H9 (cell line): ENCODE results near the gene MAST4. TPM values are rescaled to one million over a fixed set of nuclear protein-coding genes. Genes with fewer than 3 reads are reported as not detected.

Source experiments
- DNase-seq: peaks from one replicate; pipeline ENCODE4 v3.0.0-alpha.2; 2017
- H2AFZ ChIP-seq: one replicate; pipeline ENCODE4 v1.6.1; 2013; ENCODE audit warnings: mild to moderate bottlenecking, low read length, control low read depth, moderate library complexity
- H2AK5ac ChIP-seq: 2 replicates; pipeline ENCODE4 v1.6.1; 2013; ENCODE audit warnings: low read length, control low read depth, mixed read lengths; ENCODE audit not compliant: insufficient read length
- H2BK120ac ChIP-seq: one replicate; pipeline ENCODE4 v1.6.1; 2013; ENCODE audit warnings: low read depth, mild to moderate bottlenecking, low read length, control low read depth, inconsistent platforms; ENCODE audit not compliant: poor library complexity, severe bottlenecking
- H2BK12ac ChIP-seq: 2 replicates; pipeline ENCODE4 v1.6.1; 2013; ENCODE audit warnings: low read length, control low read depth, mixed read lengths, low read depth; ENCODE audit not compliant: insufficient read length
- H2BK15ac ChIP-seq: 2 replicates; pipeline ENCODE4 v1.6.1; 2013; ENCODE audit warnings: low read depth, low read length, control low read depth
- H2BK20ac ChIP-seq: one replicate; pipeline ENCODE4 v1.6.1; 2013; ENCODE audit warnings: low read depth, mild to moderate bottlenecking, low read length, control low read depth, inconsistent platforms; ENCODE audit not compliant: poor library complexity, severe bottlenecking
- H2BK5ac ChIP-seq: 2 replicates; pipeline ENCODE4 v1.6.1; 2013; ENCODE audit warnings: low read length, control low read depth, mixed read lengths; ENCODE audit not compliant: insufficient read length
- H3K14ac ChIP-seq: 2 replicates; pipeline ENCODE4 v1.6.1; 2013; ENCODE audit warnings: low read length, control low read depth; ENCODE audit not compliant: insufficient read depth
- H3K18ac ChIP-seq: 2 replicates; pipeline ENCODE4 v1.6.1; 2013; ENCODE audit warnings: low read depth, mild to moderate bottlenecking, mixed read lengths, low read length, control low read depth; ENCODE audit not compliant: insufficient read length
- H3K23ac ChIP-seq: 2 replicates; pipeline ENCODE4 v1.6.1; 2013; ENCODE audit warnings: low read length, control low read depth, mixed read lengths, low read depth; ENCODE audit not compliant: insufficient read length
- H3K23me2 ChIP-seq: 2 replicates; pipeline ENCODE4 v1.6.1; 2013; ENCODE audit warnings: low read depth, mild to moderate bottlenecking, mixed read lengths, low read length, control low read depth; ENCODE audit not compliant: insufficient read length, poor library complexity, severe bottlenecking
- H3K27ac ChIP-seq: 2 replicates; pipeline ENCODE4 v1.5.1; 2013; ENCODE audit warnings: low read length, control low read depth, mixed read lengths, low read depth; ENCODE audit not compliant: insufficient read length
- H3K27me3 ChIP-seq: 2 replicates; pipeline ENCODE4 v1.6.1; 2013; ENCODE audit warnings: low read length, control low read depth, inconsistent platforms; ENCODE audit not compliant: insufficient read depth
- H3K4ac ChIP-seq: 2 replicates; pipeline ENCODE4 v1.6.1; 2013; ENCODE audit warnings: low read depth, mild to moderate bottlenecking, control low read depth, inconsistent platforms, low read length, moderate library complexity
- H3K4me1 ChIP-seq: 2 replicates; pipeline ENCODE4 v1.6.1; 2013; ENCODE audit warnings: low read length, control low read depth, inconsistent platforms; ENCODE audit not compliant: insufficient read depth
- H3K4me2 ChIP-seq: 2 replicates; pipeline ENCODE4 v1.6.1; 2013; ENCODE audit warnings: low read length, control low read depth, mixed read lengths; ENCODE audit not compliant: insufficient read length, insufficient read depth
- H3K56ac ChIP-seq: 2 replicates; pipeline ENCODE4 v1.6.1; 2013; ENCODE audit warnings: low read depth, mild to moderate bottlenecking, mixed read lengths, low read length, control low read depth; ENCODE audit not compliant: insufficient read length
- H3K79me1 ChIP-seq: 2 replicates; pipeline ENCODE4 v1.6.1; 2013; ENCODE audit warnings: low read depth, mild to moderate bottlenecking, moderate library complexity, low read length, control low read depth, inconsistent platforms; ENCODE audit not compliant: insufficient read depth, poor library complexity, severe bottlenecking
- H3K79me2 ChIP-seq: 2 replicates; pipeline ENCODE4 v1.6.1; 2013; ENCODE audit warnings: low read length, control low read depth, inconsistent platforms; ENCODE audit not compliant: insufficient read depth
- H3K9ac ChIP-seq: 2 replicates; pipeline ENCODE4 v1.6.1; 2013; ENCODE audit warnings: low read length, control low read depth, mixed read lengths; ENCODE audit not compliant: insufficient read length; ENCODE audit errors: extremely low read depth
- H3K9me3 ChIP-seq: one replicate; pipeline ENCODE4 v1.6.1; 2013; ENCODE audit warnings: low read depth, low read length, inconsistent platforms; ENCODE audit not compliant: control insufficient read depth
- H3T11ph ChIP-seq: one replicate; pipeline ENCODE4 v1.6.1; 2013; ENCODE audit warnings: mild to moderate bottlenecking, low read length, control low read depth, inconsistent platforms
- H4K20me1 ChIP-seq: one replicate; pipeline ENCODE4 v1.6.1; 2013; ENCODE audit not compliant: control insufficient read depth, insufficient read length, insufficient read depth
- H4K5ac ChIP-seq: 2 replicates; pipeline ENCODE4 v1.6.1; 2013; ENCODE audit warnings: low read depth, mild to moderate bottlenecking, mixed read lengths, low read length, control low read depth; ENCODE audit not compliant: insufficient read length
- H4K8ac ChIP-seq: replicated peaks from 2 replicates; pipeline ENCODE4 v1.6.1; 2013; ENCODE audit warnings: low read length, control low read depth, mixed read lengths, low read depth; ENCODE audit not compliant: insufficient read length
- H4K91ac ChIP-seq: 2 replicates; pipeline ENCODE4 v1.6.1; 2013; ENCODE audit warnings: low read depth, mild to moderate bottlenecking, moderate library complexity, mixed read lengths, low read length, control low read depth; ENCODE audit not compliant: insufficient read length
- H3K27ac Mint-ChIP-seq, 3 experiments: 2 replicates in 2 of 3; 3 replicates in 1 of 3; pipeline ENCODE4 v1.8.0; 2020 to 2021; ENCODE audit warnings: mixed read lengths in 3 of 3, mild to moderate bottlenecking in 1 of 3, moderate library complexity in 1 of 3
- H3K27me3 Mint-ChIP-seq: 2 replicates; pipeline ENCODE4 v1.8.0; 2021; ENCODE audit warnings: low read depth, mild to moderate bottlenecking, moderate library complexity, mixed read lengths
- H3K36me3 Mint-ChIP-seq, 3 experiments: 2 replicates in 2 of 3; 3 replicates in 1 of 3; pipeline ENCODE4 v1.8.0; 2020 to 2021; ENCODE audit warnings: low read depth in 3 of 3, mixed read lengths in 3 of 3; ENCODE audit not compliant: insufficient read depth in 1 of 3
- H3K4me1 Mint-ChIP-seq, 2 experiments: 2 replicates each; pipeline ENCODE4 v1.8.0; 2020; ENCODE audit warnings: mixed read lengths in 2 of 2
- H3K4me3 Mint-ChIP-seq, 2 experiments: 2 replicates in 1 of 2; 3 replicates in 1 of 2; pipeline ENCODE4 v1.8.0; 2020 to 2021; ENCODE audit warnings: mild to moderate bottlenecking in 2 of 2, mixed read lengths in 2 of 2, moderate library complexity in 1 of 2
- H3K9me3 Mint-ChIP-seq, 2 experiments: 2 replicates in 1 of 2; 3 replicates in 1 of 2; pipeline ENCODE4 v1.8.0; 2020; ENCODE audit warnings: mild to moderate bottlenecking in 2 of 2, mixed read lengths in 2 of 2, moderate library complexity in 1 of 2
- WGBS: extraction: QIAGEN DNeasy Blood & Tissue Kit; methylation state at CpG from one replicate; pipeline ENCODE4 v1.1.7; 2013; ENCODE audit warnings: missing lambda C conversion rate, low lambda C conversion rate, mixed read lengths; ENCODE audit not compliant: insufficient read length; ENCODE audit errors: extremely low coverage; 5-methylcytosine and 5-hydroxymethylcytosine counted together
- total RNA-seq: library from RNA; stranded (reverse); gene quantifications from 2 replicates; pipeline ENCODE4 v1.2.1, GENCODE V29; 2021
- TF ChIP-seq, protein P1 (sequence below): fragments of 200-600 bp; sonication (generic); conservative IDR thresholded peaks from 3 replicates; pipeline ENCODE4 v1.8.0; 2021; ENCODE audit warnings: antibody characterized with exemption, mild to moderate bottlenecking

Gene MAST4
- total RNA-seq, 1 experiment from 2014 or later: 3.7 TPM

- Histone ChIP-seq H3K79me1 (no peaks in the 10 kb centered on the region), H3K23ac (no peak overlapping the region), H3K14ac (no peak overlapping the region), H2BK120ac (no peak overlapping the region), H3K56ac (no peak overlapping the region), H4K5ac (no peak overlapping the region), H3K79me2 (no peaks in the 10 kb centered on the region), H3K4ac (no peak overlapping the region), H2AK5ac (no peak overlapping the region), H4K8ac (no peak overlapping the region), H4K20me1 (no peaks in the 10 kb centered on the region), H3K9ac (no peak overlapping the region), H3K18ac (no peak overlapping the region), H2BK20ac (no peak overlapping the region), H3K4me2 (no peak overlapping the region), H2BK12ac (no peak overlapping the region), H2BK5ac (no peak overlapping the region), H2AFZ (no peak overlapping the region), H3K23me2 (peaks cover 2% of the 10 kb centered on the region), H3T11ph (no peak overlapping the region), H3K4me1 (no peaks in the 10 kb centered on the region; the same call in 1 of the 2 replicates), H3K9me3 (no peaks in the 10 kb centered on the region), H3K27ac (no peak overlapping the region), H2BK15ac (no peak overlapping the region), H4K91ac (no peak overlapping the region), H3K27me3 (no peaks in the 10 kb centered on the region)
- no peak overlapping the region for H3K27ac Mint-ChIP-seq
- TF ChIP-seq, protein P1, sequence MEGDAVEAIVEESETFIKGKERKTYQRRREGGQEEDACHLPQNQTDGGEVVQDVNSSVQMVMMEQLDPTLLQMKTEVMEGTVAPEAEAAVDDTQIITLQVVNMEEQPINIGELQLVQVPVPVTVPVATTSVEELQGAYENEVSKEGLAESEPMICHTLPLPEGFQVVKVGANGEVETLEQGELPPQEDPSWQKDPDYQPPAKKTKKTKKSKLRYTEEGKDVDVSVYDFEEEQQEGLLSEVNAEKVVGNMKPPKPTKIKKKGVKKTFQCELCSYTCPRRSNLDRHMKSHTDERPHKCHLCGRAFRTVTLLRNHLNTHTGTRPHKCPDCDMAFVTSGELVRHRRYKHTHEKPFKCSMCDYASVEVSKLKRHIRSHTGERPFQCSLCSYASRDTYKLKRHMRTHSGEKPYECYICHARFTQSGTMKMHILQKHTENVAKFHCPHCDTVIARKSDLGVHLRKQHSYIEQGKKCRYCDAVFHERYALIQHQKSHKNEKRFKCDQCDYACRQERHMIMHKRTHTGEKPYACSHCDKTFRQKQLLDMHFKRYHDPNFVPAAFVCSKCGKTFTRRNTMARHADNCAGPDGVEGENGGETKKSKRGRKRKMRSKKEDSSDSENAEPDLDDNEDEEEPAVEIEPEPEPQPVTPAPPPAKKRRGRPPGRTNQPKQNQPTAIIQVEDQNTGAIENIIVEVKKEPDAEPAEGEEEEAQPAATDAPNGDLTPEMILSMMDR: no peak
- no peak for DNase-seq
- no peaks in the 10 kb centered on the region for H3K27me3 Mint-ChIP-seq
- peaks cover 0 to 9% (median 1%) of the 10 kb centered on the region in 3 experiments; a peak in 4 of 7 replicates for H3K36me3 Mint-ChIP-seq
- WGBS: no CpG with 5 or more reads among the region's 4 CpGs
- peaks cover 0 to 8% of the 10 kb centered on the region in 2 experiments; a peak in 3 of 5 replicates for H3K9me3 Mint-ChIP-seq
- peaks cover 6% of the 10 kb centered on the region in 2 experiments for H3K4me1 Mint-ChIP-seq
- H3K4me3 Mint-ChIP-seq: no peak overlapping the region
Measured at GRCh38 chr5:67202828-67203227, 606.6 kb downstream of the MAST4 start.
